MG63 (cell line): ENCODE results near the gene TAC3. TPM values are rescaled to one million over a fixed set of nuclear protein-coding genes. Genes with fewer than 3 reads are reported as not detected.
"Not testable (repeated sequence)": the region's sequence is repeated elsewhere in the genome, so short reads cannot be mapped to it uniquely, and the experiment has no call there.

Experiments
- DNase-seq: peaks from one replicate; pipeline ENCODE4 v3.0.0-alpha.2; 2020
- H3K27me3 ChIP-seq: fragments of 250-450 bp; sonication (Bioruptor Pico); 2 replicates; pipeline ENCODE4 v1.5.1; 2020; ENCODE audit warnings: mild to moderate bottlenecking, moderate library complexity
- H3K36me3 ChIP-seq: fragments of 250-450 bp; sonication (Bioruptor Pico); 2 replicates; pipeline ENCODE4 v1.5.1; 2020; ENCODE audit warnings: mild to moderate bottlenecking, moderate library complexity
- H3K4me3 ChIP-seq: fragments of 250-450 bp; sonication (Bioruptor Pico); 2 replicates; pipeline ENCODE4 v1.5.1; 2020; ENCODE audit warnings: mild to moderate bottlenecking, moderate library complexity
- H3K9me3 ChIP-seq: fragments of 250-450 bp; sonication (Bioruptor Pico); 2 replicates; pipeline ENCODE4 v1.5.1; 2020; ENCODE audit warnings: mild to moderate bottlenecking, moderate library complexity
- total RNA-seq: library from RNA; depleted of rRNA; stranded (reverse); fragments of >200 nt; shearing (Covaris generic); gene quantifications from 2 replicates; pipeline ENCODE4 v1.2.3, GENCODE V29; 2014; ENCODE audit warnings: low replicate concordance; rRNA removed

The TAC3 gene
- total RNA-seq, 1 experiment from 2014 or later: 0.36 TPM

DNA sequence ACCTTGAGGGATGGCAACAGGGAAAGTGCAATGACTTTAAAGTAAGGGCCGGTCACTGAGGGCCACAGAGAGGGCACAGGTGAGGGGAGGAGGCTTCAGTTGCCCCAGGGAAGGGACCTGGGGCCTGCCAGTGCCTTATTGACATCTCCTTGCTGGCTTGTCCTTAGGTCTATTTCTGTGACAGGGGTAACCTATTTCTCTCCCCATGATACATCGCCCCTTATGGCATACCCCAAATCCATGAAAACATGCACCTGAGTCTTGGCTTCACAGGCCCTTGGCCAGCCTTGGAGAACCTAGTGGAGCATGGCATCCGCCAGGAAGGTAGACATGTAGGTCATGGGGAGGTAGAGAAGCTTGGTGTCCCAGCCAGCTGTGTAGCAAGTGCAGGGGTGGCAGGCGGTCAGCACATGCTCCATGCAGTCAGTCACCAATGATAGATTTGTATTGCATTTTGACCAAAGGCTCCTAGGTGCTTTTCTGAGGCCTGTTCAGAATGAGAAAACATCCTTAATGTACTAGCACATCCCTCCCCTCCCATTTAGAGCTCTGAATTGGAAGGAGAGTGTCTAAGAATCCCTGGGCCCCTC, 35.3 kb downstream of the TAC3 start:
- no peak overlapping the region for H3K4me3 ChIP-seq
- no peaks in the 10 kb centered on the region for H3K36me3 ChIP-seq
- DNase-seq: no peak
- H3K9me3 ChIP-seq: no peaks in the 10 kb centered on the region
- no peaks in the 10 kb centered on the region for H3K27me3 ChIP-seq

GRCh38 chr12:56980268-56980667, 36.1 kb downstream of the TAC3 start:
- H3K9me3 ChIP-seq: no peaks in the 10 kb centered on the region
- no peak overlapping the region for H3K4me3 ChIP-seq
- H3K27me3 ChIP-seq: no peaks in the 10 kb centered on the region
- DNase-seq: no peak
- no peaks in the 10 kb centered on the region for H3K36me3 ChIP-seq

DNA sequence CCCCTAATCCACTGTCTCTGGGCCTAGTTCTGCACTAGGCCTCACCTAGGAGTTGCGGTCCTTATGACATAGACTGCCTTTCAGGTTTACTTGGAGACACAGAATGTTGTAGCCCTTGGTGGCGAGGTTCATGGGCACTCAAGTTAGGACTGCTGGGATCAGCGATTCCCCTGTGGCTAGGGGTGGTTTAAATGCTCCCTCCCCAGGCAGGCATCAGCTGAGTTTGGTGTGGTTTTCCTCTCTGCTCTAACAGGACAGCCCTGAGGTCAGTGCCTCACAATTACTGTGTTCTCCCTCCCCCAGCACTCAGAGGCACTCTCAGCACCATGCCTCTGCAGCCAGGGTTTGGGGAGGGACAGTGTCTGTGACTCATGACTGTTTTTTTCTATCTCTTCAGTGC, 36.7 kb downstream of the TAC3 start:
- no peak for DNase-seq
- H3K27me3 ChIP-seq: no peaks in the 10 kb centered on the region
- no peaks in the 10 kb centered on the region for H3K36me3 ChIP-seq
- no peak overlapping the region for H3K4me3 ChIP-seq
- H3K9me3 ChIP-seq: no peaks in the 10 kb centered on the region

DNA sequence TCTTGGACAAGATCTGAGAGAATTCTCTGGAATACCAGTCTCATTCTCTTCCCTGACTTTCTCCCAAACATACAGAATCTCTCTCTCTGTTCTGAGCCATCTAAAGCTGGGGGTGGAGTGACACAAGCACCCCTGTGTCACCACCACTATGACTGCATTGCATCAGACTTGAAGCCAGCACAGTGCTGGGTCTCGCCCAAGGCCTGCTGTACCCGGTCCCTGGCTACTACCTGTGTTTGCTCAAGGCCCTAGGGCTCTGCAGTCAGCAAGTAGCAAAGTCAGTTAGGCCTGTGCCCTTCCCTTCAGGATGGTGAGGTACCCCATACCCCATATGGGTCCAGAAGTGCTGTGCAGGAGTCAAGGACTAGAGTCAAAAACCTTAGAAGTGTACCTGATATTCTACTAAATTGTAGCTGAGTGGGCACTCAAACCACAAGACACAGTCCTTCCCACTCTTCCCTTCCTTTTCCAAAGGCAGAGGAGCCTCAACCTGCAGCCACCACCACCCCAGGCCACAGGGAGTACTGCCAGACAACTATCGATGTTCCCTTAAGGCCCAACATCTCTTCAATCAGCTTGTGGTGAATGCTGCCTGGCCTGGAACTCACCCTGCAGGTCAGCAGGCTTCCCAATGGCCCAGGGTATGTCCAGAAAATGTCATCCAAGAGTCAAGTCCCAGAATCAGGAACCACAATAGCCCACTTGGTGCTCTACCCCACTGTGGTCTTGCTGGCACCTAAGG, 37.8 kb downstream of the TAC3 start:
- DNase-seq: no peak
- Histone ChIP-seq H3K9me3 (no peaks in the 10 kb centered on the region), H3K36me3 (no peaks in the 10 kb centered on the region), H3K27me3 (no peaks in the 10 kb centered on the region), H3K4me3 (no peak overlapping the region)

- DNase-seq, H3K4me3 ChIP-seq, H3K9me3 ChIP-seq, H3K36me3 ChIP-seq, H3K27me3 ChIP-seq: not testable (repeated sequence)
Measured at GRCh38 chr12:56977361-56977760, 39.0 kb downstream of the TAC3 start.

DNA sequence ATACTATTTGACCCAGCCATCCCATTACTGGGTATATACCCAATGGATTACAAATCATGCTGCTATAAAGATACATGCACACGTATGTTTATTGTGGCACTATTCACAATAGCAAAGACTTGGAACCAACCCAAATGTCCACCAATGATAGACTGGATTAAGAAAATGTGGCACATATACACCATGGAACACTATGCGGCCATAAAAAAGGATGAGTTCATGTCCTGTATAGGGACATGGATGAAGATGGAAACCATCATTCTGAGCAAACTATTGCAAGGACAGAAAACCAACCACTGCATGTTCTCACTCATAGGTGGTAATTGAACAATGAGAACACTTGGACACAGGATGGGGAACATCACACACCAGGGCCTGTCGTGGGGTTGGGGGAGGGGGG, 42.1 kb downstream of the TAC3 start:
- not testable (repeated sequence) for H3K4me3 ChIP-seq, H3K27me3 ChIP-seq, H3K36me3 ChIP-seq, H3K9me3 ChIP-seq, DNase-seq

GRCh38 chr12:56968910-56969309, 47.4 kb downstream of the TAC3 start:
- H3K9me3 ChIP-seq, DNase-seq, H3K27me3 ChIP-seq, H3K4me3 ChIP-seq, H3K36me3 ChIP-seq: not testable (repeated sequence)

GRCh38 chr12:56965997-56966642, 50.2 kb downstream of the TAC3 start:
- not testable (repeated sequence) for H3K9me3 ChIP-seq, H3K4me3 ChIP-seq, DNase-seq, H3K27me3 ChIP-seq, H3K36me3 ChIP-seq

DNA sequence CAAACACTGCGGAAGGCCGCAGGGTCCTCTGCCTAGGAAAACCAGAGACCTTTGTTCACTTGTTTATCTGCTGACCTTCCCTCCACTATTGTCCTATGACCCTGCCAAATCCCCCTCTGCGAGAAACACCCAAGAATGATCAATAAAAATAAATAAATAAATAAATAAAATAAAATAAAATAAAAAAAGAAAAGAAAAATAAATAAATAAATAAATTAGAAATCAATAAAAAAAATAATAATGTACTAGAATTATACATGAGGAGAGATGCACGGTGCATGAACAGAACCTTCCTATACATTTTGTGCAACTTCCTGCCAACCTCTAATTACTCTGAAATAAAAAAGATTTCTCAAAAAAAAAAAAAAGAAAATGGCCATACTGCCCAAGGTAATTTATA, 51.2 kb downstream of the TAC3 start:
- not testable (repeated sequence) for DNase-seq, H3K9me3 ChIP-seq

GRCh38 chr12:56963557-56963956, 52.8 kb downstream of the TAC3 start:
- H3K9me3 ChIP-seq, H3K36me3 ChIP-seq, H3K4me3 ChIP-seq, H3K27me3 ChIP-seq, DNase-seq: not testable (repeated sequence)

More for the DNA sequence above, 51.2 kb downstream of the TAC3 start:
- not testable (repeated sequence) for H3K27me3 ChIP-seq, H3K4me3 ChIP-seq, H3K36me3 ChIP-seq

DNA sequence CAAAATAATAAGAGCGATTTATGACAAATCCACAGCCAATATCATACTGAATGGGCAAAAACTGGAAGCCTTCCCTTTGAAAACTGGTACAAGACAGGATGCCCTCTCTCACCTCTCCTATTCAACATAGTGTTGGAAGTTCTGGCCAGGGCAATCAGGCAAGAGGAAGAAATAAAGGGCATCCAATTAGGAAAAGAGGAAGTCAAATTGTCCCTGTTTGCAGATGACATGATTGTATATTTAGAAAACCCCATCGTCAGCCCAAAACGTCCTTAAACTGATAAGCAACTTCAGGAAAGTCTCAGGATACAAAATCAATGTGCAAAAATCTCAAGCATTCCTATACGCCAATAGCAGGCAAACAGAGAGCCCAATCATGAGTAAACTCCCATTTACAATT, 54.1 kb downstream of the TAC3 start:
- not testable (repeated sequence) for H3K4me3 ChIP-seq, H3K27me3 ChIP-seq, DNase-seq, H3K9me3 ChIP-seq, H3K36me3 ChIP-seq

Other genes starting within 250 kb of the TAC3 start
- gene SDR9C7, start 82.1 kb downstream of the TAC3 start, total RNA-seq: not detected in 2 replicates
- gene RDH16, start 58.9 kb downstream of the TAC3 start, total RNA-seq: not detected in 2 replicates
- 3.1 and 3.3 TPM in 2 replicates for gene ZBTB39, start 10.0 kb downstream of the TAC3 start, total RNA-seq
- gene MYO1A, start 33.6 kb upstream of the TAC3 start, total RNA-seq: not detected in 2 replicates
- 14.6 and 14.9 TPM in 2 replicates for gene NEMP1, start 62.3 kb upstream of the TAC3 start, total RNA-seq
- gene NAB2, start 72.6 kb upstream of the TAC3 start, total RNA-seq: 28.7 and 45.1 TPM in 2 replicates
- gene STAT6, start 94.8 kb upstream of the TAC3 start, total RNA-seq: 53.6 and 59.7 TPM in 2 replicates
- gene LRP1, start 112.0 kb upstream of the TAC3 start, total RNA-seq: 29.1 and 39.0 TPM in 2 replicates
- not detected in 2 replicates for gene LRP1-AS, start 131.1 kb upstream of the TAC3 start, total RNA-seq
- gene NXPH4, start 200.3 kb upstream of the TAC3 start, total RNA-seq: 1.2 TPM in 1 of 2 replicates, not detected in the other
- 232 and 343 TPM in 2 replicates for gene SHMT2, start 213.2 kb upstream of the TAC3 start, total RNA-seq
- gene STAC3, start 234.7 kb upstream of the TAC3 start, total RNA-seq: 0.86 TPM in 1 of 2 replicates, not detected in the other